Stimulated activated CD4-positive, alpha-beta T cell treated with anti-CD3 and anti-CD28 coated beads, Interleukin-4, amount 100 ng/mL, for 24 hours (primary cell): ENCODE data around the gene ARHGEF17.

Source experiments
- DNase-seq: peaks from one replicate; pipeline ENCODE4 v3.0.0-alpha.2; 2020

ARHGEF17 gene

DNA sequence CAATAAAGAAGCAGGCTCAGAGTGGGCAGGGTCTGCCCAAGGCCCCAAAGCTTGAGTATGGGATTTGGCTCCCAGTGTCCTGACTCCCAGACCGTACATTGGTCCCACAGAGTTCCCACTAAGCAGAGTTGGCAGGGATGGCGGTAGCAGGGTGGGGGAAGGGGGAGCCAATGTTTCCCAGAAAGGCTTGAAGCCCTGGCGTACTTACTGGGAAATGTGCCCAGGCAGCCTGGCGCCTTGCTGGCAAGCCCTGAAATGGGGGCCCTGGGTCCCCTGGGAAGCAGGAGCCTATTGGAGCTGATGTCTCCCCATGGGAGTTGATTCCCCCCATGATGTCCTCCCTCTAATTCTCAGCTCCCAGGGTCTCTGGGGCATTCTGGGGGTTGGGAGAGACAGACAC is 9.3 kb downstream of the ARHGEF17 start:
- DNase-seq = no peak

DNA sequence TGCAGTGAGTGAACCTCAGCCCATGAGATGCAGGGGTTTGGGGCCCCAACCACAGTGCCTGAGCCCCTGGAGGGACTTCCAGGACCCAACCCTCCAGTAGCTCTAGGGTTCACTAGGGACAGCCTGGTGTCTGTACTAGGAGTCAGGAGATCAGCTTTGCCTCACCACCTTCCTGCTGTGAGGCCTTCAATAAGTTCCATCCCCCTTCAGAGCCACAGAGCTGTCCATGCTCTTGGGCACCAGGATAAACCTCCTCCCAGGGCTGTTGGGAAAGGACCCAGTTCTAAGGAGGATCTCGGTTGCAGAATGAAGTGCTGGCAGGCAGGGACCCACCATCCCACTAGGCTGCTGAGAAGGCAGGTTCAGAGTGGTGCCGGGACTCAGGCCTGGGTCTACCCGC is 9.7 kb downstream of the ARHGEF17 start:
- no peak for DNase-seq

DNA sequence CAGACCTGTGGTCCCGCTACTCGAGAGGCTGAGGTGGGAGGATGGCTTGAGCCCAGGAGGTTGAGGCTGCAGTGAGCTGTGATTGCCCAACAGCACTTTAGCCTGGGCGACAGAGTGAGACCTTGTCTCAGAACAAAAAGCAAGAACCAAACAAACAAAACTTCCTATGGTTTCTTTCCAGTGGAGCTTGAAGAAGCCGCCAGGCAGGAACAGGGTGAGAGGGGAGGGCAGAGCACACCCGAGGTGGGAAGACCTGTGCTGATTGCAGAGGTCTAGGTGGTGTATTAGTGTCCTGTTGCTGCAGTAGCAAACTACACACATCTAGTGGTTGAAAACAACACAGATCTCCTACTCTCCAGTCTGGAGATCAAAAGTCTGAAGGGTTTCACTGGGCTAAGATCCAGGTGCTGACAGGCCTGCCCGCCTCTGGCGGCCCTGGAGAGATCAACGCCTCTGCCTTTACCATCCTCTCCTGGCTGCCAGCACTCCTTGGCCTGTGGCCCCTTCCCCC is 10.5 kb downstream of the ARHGEF17 start:
- DNase-seq = no peak

DNA sequence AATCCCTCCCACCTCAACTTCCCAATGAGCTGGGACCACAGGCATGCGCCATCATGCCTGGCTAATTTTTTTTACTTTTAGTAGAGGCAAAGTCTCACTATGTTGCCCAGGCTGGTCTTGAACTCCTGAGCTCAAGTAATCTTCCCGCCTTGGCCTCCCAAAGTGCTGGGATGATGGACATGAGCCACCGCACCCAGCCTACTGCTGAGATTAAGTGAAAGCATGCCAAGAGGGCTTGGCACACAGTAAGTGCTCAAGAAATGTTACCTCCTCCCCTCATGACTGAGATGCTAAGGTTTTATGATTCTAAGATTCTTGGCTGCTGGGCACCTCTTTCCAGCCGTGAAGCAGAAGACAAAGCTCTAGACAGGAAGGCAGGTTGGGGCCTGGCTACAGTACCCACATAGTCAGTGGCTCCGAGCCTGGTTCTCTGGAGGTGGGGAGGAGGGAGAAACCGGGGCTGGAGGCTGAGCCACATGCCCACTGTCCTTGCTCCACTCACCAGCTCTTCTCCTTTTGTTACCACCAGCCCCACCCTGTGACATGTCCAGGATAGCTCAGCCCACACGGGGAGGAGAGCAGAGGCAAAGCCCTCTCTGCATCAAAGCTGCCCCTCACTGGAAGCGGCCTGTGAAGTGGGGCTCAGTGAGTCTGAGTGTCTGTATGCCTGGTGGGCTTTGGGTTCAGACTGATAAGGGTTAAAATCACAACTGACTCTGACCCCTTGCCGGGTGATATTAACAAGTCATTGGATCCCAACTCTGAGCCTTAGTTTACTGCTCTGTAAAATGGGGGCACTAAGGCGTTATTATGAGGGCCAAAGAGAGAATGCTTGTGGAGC is 12.9 kb downstream of the ARHGEF17 start:
- DNase-seq = no peak

DNA sequence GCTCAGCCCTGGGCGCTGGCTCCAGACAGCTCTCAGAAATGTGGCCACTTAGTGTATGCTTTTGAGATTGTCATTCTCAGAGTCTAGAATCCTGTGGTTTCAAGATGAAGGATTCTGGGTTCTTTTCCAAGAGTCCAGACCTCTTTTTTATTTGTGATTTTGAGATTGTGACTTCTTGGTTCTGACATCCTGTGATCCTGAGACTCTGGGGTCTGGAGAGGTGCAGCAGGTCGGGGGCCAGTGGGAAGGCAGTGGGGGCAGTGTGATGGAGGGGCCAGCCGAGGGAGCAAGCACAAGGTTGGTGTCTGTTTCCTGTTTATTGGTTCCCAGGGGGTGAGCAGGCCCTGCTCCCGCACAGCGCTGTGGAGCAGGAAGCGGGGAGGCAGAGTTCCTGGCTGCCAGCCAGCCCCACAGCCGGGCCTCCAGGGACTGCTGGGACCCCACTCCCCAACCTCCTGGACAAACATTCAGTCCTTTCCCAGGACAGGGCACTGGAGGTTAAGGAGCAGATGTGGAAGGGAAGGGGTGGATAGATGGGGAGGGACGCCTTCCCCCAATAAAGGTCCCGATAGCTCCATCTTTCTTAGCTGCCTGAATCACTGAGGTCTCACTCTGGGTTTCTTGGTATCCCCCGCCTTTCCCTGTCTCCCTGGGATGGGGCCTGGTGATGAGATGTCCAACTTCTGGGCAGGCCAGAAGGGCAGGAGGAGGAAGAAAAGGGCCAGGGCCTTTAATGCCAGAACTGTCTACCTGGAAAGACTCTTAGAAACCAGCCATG is 13.7 kb downstream of the ARHGEF17 start:
- DNase-seq = no peak

DNA sequence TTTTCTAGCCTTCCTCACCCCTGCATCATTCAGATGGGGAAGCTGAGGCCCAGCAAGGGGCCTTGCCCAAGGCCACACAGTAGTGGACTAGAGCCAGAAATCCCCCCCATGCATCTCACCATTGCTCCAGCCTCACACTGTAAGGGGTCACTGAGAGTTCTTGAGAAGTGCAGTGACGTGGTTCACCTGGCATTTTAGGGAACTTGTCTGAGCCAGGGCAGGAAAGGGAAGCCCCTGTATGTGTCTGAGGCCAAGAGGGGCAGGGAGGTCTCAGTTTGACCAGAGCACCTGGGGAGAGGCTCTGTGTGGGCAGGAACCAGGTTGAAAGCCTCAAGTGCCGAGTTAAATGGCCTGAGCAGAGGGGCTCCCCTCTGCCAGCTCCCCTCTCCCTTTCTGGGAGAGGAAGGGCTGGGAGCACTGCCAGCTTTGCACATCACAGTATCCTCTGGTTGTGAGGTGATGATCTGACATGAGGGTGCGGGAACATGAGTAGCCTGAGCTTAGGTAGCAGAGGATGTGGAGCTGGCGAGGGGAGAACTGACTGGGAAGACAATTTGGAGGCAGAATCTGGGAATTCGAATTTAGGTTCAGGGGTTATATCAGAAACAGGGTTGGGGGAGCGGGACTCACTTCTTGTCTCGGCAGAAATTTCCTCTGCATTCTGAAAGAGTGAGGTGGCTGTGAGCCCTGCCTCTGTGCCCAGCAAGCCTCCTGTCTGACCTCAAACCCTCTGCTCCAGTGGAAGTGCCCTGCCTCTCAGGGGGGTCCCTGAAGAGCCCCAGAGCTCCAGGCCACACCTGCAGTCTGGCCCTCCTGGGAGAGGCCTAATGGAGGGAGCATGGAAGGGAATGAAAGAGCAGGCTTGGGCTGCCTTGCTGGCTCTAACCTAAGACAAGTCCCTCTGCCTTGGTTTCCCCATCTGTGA is 14.6 kb downstream of the ARHGEF17 start:
- no peak for DNase-seq

DNA sequence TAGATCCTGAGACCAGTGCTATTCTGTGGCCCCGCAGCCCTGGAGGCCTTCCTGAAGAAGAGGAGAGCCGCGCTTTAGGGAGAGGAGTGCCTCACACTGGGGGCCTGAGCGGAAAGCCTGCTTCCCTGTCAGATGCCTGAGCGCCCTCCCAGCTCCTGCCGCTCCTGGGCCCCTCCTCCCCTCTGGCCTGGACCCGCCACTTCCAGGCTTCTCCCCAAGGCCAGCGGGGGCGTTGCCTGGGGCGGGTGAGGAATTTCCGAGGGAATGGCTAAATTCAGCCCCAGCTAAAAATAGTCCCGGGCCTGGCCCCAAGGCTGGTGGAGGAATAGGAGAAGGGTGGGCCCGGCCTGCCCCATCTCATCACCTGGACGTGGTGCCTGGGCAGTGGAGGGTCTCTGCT is 15.4 kb downstream of the ARHGEF17 start:
- no peak for DNase-seq

DNA sequence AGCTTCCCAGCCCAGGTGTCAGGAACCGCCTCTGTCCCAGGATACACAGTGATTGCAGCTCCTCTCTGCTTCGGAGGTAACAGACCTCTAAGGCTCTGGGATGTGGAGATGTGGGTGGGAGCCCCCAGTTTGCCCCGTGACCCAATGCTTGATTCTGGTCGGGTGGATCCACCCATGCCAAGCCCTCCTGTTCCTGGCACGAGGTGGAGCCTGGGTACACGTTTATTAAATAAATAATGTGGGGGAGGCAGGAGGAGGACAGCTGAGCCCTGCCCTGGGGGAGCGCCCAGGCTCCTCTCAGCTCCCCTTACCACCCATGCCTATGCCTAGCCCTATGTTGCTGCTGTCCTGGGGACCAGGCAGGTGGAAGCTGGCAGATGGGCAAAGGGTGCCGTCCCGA is 16.0 kb downstream of the ARHGEF17 start:
- DNase-seq = no peak

DNA sequence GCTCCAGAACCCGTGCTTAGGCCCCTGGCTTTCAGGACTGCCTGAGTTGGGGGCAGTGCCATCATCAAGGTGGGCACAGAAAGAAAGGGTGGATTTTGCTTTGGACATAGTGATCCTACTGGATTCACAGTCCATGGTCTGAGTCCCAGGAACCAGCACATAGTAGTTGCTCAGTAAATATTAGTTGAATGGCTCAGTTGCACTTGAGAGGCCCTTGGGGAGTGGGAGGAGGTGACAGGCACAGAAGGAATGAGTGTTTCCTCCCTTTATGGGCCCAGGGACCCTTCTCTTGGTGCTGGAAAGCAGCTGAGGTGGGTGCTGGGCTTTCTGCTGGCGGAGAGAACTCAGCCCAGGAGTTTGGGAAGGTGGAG is 16.6 kb downstream of the ARHGEF17 start:
- DNase-seq = no peak

DNA sequence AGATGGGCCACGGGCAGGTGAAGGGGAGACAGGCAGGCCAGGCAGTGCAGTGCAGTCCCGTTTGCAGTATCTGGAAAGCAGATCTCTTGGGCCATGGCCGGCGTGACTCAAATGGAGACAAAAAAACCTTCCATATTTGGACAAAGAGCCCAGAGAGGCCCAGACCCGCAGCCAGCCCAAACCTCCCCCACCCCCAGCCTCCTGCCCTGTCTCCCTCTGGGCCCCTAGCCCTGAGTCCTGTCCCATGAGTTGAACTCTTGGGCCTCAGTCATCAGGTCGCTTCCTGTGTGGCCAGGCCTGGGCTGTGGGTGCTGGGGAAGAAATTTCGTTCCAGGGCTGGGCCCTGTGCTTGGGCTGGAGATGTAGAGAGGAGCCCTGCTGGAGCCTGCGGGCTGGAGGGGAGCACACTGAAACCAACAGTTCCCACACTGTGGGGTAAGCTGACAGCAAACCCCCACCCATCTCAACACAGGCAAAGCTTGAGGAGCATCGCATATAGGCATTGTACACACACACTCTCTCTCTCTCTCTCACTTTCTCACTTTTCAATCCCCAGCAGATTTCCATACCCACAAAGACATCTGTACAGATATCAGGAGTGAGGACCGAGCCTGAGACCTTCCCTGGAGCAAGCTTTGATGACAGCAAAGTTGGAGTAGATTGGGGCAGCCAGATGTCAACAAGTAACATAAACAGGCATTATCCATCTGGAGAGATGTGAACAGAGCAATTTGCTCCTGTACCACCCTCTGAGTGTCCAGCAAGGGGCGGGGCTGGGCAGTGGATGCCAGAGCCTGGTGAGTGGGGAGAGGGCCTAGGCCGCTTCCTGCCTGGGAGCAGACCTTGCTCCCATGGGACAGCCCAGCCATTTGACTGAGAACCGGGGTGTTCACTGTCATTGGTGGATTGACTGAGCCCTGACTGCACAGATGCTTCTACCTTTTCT is 17.2 kb downstream of the ARHGEF17 start:
- no peak for DNase-seq

DNA sequence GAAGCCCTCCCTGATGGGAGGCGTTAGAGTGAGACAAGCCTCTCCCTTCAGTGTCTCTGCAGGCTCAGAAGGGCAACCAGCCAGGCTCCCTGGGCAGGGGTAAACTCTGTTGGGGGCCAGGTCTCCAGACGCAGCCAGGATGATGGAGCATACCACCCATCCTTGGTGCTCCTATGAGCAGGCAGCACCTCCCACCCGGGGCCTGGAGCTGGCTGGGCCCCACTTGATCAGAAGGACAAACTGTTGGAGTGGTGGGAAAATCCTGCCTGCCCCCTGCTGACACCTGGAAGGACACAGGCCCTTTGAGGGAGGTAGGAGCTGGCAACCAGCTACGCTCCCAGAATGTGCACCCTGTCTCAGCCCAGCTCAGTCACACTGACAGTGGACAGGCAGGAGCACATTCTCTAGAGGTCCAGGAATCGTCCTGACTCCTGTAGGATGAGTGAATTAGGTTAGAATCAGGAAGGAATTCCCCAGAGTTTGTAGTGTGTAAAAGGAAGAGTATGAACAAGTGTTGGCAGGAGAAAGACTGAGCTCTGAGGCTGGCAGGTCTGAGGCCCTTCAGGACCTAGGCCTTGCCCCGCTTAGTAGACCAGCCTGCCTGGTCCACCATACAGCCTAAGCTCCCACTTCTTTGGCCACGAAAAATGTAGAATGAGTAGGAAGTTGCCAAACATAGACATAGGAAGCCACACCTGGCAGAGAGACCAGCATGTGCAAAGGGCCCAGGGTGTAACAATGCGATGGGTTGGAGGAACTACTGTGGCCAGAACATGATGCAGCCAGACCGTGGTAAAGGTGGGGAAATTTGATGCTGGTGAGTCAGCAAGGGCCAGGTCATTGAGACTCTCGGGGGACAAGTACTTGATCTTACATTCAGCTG is 19.1 kb downstream of the ARHGEF17 start:
- no peak for DNase-seq

DNA sequence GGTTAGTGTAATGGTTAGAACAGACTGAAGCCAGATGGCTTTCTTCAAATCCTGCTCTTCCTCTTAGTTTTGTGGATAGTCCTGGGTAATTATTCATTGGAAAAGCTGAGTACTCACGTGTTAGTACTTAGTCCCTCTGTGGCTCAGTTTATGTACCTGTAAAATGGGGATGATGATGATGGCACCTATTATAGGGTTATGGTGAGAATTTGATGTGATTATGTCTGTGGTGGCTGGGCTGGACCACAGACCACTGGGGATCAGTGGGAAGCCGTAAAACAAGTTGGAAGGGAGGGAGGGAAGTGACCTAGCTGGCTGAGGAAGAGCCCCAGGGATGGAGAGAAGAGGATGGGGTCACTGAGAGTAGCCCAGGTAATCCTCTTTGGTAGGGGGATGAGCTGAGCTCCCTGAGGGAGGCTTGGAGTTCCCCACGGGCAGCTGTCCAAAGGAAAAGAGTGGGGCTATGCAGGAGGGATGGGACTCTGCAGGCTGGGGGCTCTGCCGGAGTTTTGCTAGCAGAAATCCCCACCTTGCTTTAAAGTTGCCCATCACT is 19.8 kb downstream of the ARHGEF17 start:
- no peak for DNase-seq

DNA sequence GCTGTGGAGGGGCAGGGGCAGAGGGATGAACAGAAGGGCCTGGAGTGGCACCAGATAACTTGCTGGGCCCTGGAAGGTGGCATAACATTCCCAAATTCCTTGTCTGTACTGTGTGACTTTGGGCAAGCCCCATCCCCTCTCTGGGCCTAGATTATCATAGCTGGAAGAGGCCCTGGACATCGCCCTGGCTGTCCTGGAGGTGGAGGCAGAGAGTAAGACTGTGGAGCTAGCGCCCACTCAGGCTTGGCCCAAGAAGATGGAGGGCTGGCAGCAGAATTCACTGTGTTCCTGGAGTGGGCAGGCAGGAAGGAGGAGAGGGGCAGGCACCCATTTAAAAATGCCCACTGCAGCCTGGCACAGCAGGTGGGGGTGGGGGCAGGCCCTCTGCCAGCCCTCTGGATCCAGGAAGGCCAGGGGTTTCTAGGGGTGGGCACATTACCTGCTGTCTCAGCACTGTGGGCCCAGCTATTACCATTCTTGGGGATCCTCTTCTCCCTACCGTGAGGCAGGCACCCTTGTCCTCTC is 22.6 kb downstream of the ARHGEF17 start:
- no peak for DNase-seq

DNA sequence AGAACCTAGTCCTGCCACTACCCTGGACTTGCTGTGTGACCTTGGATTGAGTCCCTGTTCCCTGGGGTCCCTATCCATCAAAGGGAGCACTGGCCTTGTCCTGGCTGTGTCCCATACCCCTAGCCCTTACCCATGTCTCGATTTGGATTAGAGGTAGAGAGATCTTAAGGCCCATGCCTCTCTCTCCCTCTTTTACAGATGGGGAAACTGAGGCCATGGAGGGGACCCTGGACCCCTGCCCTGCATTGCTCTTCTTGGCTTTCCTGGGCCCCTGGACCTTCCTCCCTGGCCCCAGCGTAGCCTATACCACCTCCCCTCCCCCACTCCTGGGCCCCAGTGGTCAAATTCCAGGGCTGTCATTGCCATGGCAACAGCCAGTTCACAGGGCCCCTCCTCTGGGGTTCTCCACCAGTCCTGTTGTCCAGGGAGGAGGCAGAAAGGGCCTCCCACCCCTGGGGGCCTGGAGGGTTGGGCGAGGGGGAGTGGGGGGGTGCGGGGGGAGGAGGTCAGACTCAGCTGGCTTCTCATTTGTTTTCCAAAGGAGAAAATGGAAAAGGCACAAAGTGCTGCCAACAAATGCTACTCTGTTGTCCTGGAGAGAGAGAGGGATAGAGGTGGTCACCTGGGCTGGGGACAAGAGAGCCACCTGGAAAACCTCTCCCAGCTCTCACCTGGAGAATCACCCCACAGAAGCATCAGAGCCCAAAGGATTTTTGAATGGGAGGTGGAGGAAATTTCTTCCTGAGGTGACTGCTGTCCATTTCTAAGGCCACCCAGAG is 23.3 kb downstream of the ARHGEF17 start:
- DNase-seq = no peak

DNA sequence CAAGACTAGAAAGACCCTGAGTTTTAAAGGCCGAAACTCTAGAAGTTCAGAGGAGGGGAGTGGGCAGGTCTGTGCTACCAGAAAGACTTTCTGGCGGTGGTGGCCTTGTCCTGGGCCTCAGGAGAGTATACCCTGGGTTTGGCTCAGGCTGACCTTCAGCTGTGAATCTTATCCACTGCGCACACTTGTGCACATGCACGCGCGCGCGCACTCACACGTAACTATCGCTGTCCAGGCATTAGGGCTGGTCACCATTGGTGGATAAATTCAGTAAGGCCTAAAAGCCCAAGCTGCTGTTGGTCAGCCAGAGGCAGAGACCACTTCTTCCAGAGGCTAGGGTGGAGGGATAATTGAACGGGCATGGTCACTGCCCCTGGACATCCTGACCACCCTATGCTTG is 25.1 kb downstream of the ARHGEF17 start:
- no peak for DNase-seq

DNA sequence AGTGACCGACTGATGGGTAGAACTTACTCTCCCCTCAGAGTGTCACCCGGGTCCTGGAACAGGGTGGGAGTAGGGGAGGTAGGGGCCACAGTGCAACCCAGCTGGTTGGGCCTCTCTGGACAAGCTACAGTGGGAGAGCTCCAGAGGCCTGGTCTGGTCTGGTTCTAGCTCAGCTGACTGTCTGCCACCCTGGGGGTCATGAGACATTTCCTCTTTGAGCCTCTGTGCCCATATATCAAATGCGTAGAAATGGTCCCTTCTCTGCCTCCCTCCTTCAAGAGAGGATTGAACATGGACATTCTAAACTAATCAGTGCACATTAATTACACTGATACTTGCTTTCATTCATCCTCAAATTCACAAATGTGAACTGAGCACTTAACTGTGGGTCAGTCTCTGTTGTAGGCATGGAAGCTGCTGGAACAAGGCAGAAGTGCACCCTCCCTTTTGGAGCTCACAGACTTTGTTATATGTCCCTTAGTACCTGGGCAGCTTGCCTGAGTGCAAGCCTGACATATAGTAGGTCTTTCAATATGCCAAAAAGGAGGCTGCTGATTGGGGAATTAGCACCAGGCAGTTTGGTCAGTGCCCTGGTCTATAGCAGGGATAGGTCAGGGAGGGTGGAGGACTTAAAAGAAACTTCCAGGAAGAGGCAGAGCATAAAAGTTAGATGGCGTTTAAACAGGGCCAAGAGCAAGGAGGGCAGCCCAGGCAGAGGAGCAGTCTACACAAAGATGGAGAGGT is 25.7 kb downstream of the ARHGEF17 start:
- no peak for DNase-seq

DNA sequence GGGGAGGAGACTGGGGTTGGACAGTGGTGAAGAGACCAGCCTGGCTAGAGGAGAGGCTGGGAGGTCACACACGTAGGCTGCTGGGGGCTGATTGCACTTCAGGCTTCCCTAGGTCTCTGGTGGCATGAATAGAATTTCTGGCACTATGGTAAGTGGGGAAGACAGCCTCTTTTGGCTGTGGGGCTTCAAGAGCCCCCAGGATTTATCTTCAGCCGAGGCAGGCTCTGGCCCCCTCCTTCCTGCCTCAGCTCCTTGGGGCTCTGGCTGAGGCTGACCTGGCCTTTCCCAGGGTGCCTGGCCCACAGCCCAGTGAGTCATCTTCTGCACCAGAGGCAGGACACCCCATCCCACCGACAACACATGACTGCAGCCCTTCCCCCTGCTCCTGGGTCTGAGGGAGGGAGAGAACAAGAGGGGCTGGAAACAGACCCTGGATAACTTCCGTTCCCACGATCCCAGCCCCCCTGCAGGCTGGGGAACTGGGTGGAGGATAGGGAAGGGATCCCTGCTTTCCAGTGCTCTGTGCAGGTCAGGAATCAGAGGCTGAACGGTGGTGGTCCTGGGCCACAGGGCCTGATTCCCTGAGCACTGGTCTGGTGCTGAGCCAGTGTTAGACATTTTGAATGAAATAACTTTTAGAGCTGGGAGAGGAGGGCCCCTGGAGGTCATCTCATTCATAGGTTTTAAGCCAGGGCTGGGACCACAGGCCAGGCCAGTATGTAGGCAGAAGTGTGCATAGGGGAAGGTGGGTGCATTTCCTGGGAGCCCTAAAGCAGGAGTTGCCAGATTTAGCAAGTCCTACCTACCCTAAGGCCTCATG is 26.5 kb downstream of the ARHGEF17 start:
- DNase-seq = no peak
